Naive thymus-derived CD8-positive, alpha-beta T cell (primary cell): ENCODE measurements around the gene CARMIL3. TPM values are rescaled to one million over a fixed set of nuclear protein-coding genes. Genes with fewer than 3 reads are reported as not detected.

Source experiments
- ATAC-seq, 2 donors: fragments of 150-1000 bp; cut with Tn5 transposase in 1 of 2; sonication (Bioruptor Pico), chemical (Tn5 transposase) in 1 of 2; 1 replicate in 1 of 2; 2 replicates in 1 of 2; pipeline ENCODE4 v1.10.0; 2021; ENCODE audit warnings: mild to moderate bottlenecking in 2 of 2, moderate library complexity in 2 of 2
- POLR2A ChIA-PET: fragments of 350-600 bp; sonication (Branson Sonifier 250); formaldehyde crosslinking; loops from one replicate; lab custom pipeline; 2021; ENCODE audit warnings: antibody characterized with exemption; lab: Charles Lee
- DNase-seq, 10 donors: peaks; one replicate each; pipeline versions ENCODE4 v3.0.0 to v3.0.0-alpha.2; 2020 to 2022
- H3K27ac Mint-ChIP-seq, 10 donors: one replicate each; pipeline ENCODE4 v1.8.0; 2020 to 2022; ENCODE audit warnings: mild to moderate bottlenecking in 10 of 10, mixed read lengths in 10 of 10, moderate library complexity in 4 of 10, inconsistent platforms in 1 of 10
- H3K27me3 Mint-ChIP-seq, 5 donors: one replicate each; pipeline ENCODE4 v1.8.0; 2021 to 2022; ENCODE audit warnings: mixed read lengths in 5 of 5
- H3K36me3 Mint-ChIP-seq, 3 donors: one replicate each; pipeline ENCODE4 v1.8.0; 2020 to 2022; ENCODE audit warnings: mixed read lengths in 3 of 3, mild to moderate bottlenecking in 2 of 3, inconsistent platforms in 1 of 3
- H3K4me1 Mint-ChIP-seq, 4 donors: one replicate each; pipeline ENCODE4 v1.8.0; 2021 to 2022; ENCODE audit warnings: mixed read lengths in 4 of 4
- H3K4me3 Mint-ChIP-seq, 10 donors: one replicate each; pipeline ENCODE4 v1.8.0; 2020 to 2022; ENCODE audit warnings: mild to moderate bottlenecking in 10 of 10, mixed read lengths in 10 of 10, moderate library complexity in 6 of 10, inconsistent platforms in 1 of 10
- H3K9me3 Mint-ChIP-seq, 9 donors: one replicate each; pipeline ENCODE4 v1.8.0; 2020 to 2022; ENCODE audit warnings: mixed read lengths in 9 of 9, mild to moderate bottlenecking in 3 of 9, inconsistent platforms in 1 of 9, moderate library complexity in 1 of 9
- polyA plus RNA-seq, 3 donors: library from polyadenylated mRNA; unstranded; fragments of 300-500 nt; fragmentation: Illumina TruSeq; gene quantifications; one replicate each; pipeline ENCODE4 v1.2.3, GENCODE V29; 2021
- total RNA-seq, 8 experiments: library from RNA in 2 of 8; stranded (reverse) in 2 of 8; gene quantifications; one replicate each; pipeline ENCODE4 v1.2.3 and lab custom pipeline; 2021 to 2026

CARMIL3 gene
- total and polyA plus RNA-seq, 5 experiments from 2014 or later, result 0.03 to 0.16 TPM; not detected in 3

DNA sequence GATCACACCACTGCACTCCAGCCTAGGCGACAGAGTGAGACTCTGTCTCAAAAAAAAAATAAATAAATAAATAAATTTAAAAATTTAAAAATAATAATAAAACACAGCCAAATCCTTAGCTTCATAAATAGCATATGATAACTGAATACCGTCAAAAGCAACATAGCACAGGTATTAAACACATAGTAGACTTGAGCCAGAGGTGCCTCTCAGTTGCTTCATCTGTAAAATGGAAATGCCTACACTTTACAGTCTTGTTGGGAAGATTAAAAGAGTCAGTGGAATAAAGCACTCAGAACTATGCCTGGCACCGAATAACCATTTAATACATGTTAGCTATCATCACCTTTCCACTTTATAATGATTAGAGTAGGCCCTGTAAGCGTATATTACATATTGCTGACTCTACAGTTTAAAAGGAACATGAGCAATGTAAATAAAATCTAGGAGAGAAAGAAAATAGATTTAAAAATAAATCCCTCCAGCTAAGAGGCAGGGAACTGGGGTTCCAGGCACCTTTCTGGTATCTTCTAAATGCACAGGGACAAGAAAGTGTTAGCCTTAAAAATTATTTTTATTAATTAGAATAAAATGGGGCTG lies 55.0 kb downstream of the CARMIL3 start:
- H3K9me3 Mint-ChIP-seq, result no peaks in the 10 kb centered on the region
- peak overlapping the region in 1 of 10 donors; percentile 2 for H3K27ac Mint-ChIP-seq
- no peaks in the 10 kb centered on the region for H3K27me3 Mint-ChIP-seq
- no peak for ATAC-seq
- H3K36me3 Mint-ChIP-seq, result peaks cover 4 to 23% (median 6%) of the 10 kb centered on the region in 3 donors
- no peak overlapping the region for H3K4me3 Mint-ChIP-seq
- DNase-seq, result no peak
- POLR2A ChIA-PET, result interaction anchor here (0.5 to 1.5 kb wide), 7 partner anchors 12 to 564 kb away, joined by 3 to 8 read pairs (median 4); partner anchors contain the start of genes IRF9 and PCK2
- peaks cover 7 to 20% (median 11%) of the 10 kb centered on the region in 4 donors for H3K4me1 Mint-ChIP-seq

DNA sequence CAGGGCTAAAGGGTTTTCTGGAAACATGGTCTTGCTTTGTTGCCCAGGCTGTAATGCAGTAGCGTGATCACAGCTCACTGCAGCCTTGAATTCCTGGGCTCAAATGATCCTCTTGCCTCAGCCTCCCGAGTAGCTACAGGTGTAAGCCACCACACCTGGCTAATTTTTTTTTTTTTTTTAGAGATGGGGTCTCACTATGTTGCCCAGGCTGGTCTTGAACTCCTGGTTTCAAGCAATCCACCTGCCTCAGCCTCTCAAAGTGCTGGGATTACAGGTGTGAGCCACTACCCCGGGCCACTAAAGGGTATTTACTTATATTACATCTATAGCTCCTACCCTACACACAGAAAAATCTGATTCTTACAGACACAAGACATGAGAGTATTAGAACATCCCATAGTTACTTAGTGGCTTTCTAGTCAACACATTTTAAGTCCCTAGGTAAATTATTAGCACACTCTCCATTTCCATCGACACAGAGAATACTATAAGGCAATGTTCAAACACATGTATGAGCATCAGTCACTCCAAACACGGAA lies 56.6 kb downstream of the CARMIL3 start:
- Mint-ChIP-seq H3K27me3 (no peaks in the 10 kb centered on the region), H3K4me3 (peak overlapping the region in 8 of 10 donors; percentile 2 to 57 (median 32))
- ATAC-seq, result peak; percentile 31 to 32

DNA sequence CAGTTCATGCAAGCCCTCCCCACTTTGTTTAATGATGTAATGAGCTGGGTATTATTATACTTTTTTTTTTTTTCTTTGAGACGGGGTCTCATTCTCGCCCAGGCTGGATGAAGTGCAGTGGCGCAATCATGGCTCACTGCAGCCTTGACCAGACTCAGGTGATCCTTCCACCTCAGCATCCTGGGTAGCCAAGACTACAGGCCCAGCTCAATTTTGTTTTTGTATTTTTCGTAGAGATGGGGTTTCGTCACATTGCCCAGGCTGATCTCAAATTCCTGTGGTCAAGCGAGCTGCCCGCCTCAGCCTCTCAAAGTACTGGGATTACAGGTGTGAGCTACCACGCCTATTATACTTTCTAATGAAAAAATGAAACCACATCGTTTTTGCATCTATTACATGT lies 58.3 kb downstream of the CARMIL3 start:
- H3K4me3 Mint-ChIP-seq, result no peak overlapping the region
- DNase-seq, result no peak
- H3K9me3 Mint-ChIP-seq, result peaks cover 0 to 2% (median 0%) of the 10 kb centered on the region in 9 donors
- H3K27ac Mint-ChIP-seq, result peak overlapping the region in 4 of 10 donors; percentile 40 to 98 (median 82)
- peaks cover 0 to 2% (median 0%) of the 10 kb centered on the region in 3 donors for H3K36me3 Mint-ChIP-seq
- POLR2A ChIA-PET, result interaction anchor here (0.6 to 3.4 kb wide), 14 partner anchors 17 to 223 kb away, joined by 3 to 24 read pairs (median 3); partner anchors contain the start of genes IRF9, PCK2, PSME1 and PSME2
- peaks cover 0 to 4% (median 0%) of the 10 kb centered on the region in 5 donors for H3K27me3 Mint-ChIP-seq
- ATAC-seq, result no peak
- H3K4me1 Mint-ChIP-seq, result peaks cover 5 to 27% (median 12%) of the 10 kb centered on the region in 4 donors

More for the DNA sequence above, 56.6 kb downstream of the CARMIL3 start:
- POLR2A ChIA-PET, result interaction anchor here (0.6 to 3.4 kb wide), 15 partner anchors 8 to 136 kb away, joined by 3 to 24 read pairs (median 4); partner anchors contain the start of genes CARMIL3, CHMP4A, EMC9 and IRF9
- no peak for DNase-seq
- Mint-ChIP-seq H3K9me3 (no peaks in the 10 kb centered on the region), H3K36me3 (peaks cover 3 to 14% (median 4%) of the 10 kb centered on the region in 3 donors), H3K4me1 (peaks cover 5 to 24% (median 11%) of the 10 kb centered on the region in 4 donors), H3K27ac (peak overlapping the region; percentile 83 to 98 (median 94))

DNA sequence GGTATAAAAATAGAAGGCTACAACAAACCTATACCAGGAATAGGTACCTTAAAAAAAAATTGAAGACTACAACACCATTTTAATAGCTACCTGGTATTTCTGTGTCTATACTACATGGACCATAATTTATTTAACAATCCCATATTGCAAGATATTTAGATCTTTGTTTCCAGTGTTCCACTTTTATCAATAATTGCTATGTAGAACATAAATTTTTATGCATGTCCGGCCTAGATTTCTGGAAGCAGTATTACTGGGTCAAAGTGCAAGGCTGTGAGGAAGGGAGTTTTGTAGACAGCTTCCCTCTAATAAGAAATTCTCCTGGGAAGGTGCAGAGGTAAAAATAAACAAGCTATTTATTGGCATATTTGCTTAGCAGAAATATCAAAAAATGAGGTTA lies 58.7 kb downstream of the CARMIL3 start:
- Mint-ChIP-seq H3K36me3 (peaks cover 0 to 2% (median 0%) of the 10 kb centered on the region in 3 donors), H3K4me1 (peaks cover 10 to 32% (median 16%) of the 10 kb centered on the region in 4 donors), H3K27me3 (peaks cover 0 to 4% (median 0%) of the 10 kb centered on the region in 5 donors), H3K9me3 (peaks cover 0 to 2% (median 0%) of the 10 kb centered on the region in 9 donors), H3K27ac (peak overlapping the region in 4 of 10 donors; percentile 19 to 83 (median 46)), H3K4me3 (peak overlapping the region in 1 of 10 donors; percentile 28)
- ATAC-seq (no peak), DNase-seq (no peak)
- POLR2A ChIA-PET, result interaction anchor here (0.6 to 3.4 kb wide), 10 partner anchors 17 to 103 kb away, joined by 3 to 24 read pairs (median 4); partner anchors contain the start of genes IRF9, PCK2, PSME1 and PSME2

DNA sequence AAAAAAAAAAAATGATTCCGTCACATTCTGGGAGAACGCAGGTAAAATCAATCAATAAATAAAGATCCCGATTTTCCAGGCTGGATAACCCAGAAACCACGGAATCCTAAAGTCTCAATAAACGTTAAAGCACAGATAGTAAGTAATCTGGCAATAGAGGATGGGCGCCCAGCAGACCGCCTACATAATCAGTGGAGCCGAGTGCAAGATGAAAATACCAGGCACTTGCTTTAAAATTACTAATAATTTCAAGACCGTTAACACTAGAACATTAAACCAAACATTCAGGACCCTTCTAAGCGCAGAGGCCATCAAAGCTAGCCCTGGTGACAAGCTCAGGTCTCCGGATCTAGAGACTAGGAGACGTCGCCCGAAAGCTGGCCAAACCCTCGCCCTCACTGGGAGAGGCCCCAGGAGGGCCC lies 61.6 kb downstream of the CARMIL3 start:
- Mint-ChIP-seq H3K9me3 (peaks cover 0 to 2% (median 0%) of the 10 kb centered on the region in 9 donors), H3K27me3 (peaks cover 0 to 4% (median 0%) of the 10 kb centered on the region in 5 donors), H3K4me3 (peak overlapping the region; percentile 89 to 99 (median 98)), H3K27ac (peak overlapping the region; percentile 95 to 100 (median 99)), H3K4me1 (peaks cover 24 to 50% (median 40%) of the 10 kb centered on the region in 4 donors), H3K36me3 (peaks cover under 1 to 20% (median 4%) of the 10 kb centered on the region in 3 donors)
- DNase-seq, result no peak
- POLR2A ChIA-PET, result interaction anchor here (0.8 to 7.7 kb wide), 19 partner anchors 9 to 827 kb away, joined by 3 to 177 read pairs (median 9); partner anchors contain the start of genes EMC9, IRF9, MDP1 and PCK2
- ATAC-seq, result no peak

DNA sequence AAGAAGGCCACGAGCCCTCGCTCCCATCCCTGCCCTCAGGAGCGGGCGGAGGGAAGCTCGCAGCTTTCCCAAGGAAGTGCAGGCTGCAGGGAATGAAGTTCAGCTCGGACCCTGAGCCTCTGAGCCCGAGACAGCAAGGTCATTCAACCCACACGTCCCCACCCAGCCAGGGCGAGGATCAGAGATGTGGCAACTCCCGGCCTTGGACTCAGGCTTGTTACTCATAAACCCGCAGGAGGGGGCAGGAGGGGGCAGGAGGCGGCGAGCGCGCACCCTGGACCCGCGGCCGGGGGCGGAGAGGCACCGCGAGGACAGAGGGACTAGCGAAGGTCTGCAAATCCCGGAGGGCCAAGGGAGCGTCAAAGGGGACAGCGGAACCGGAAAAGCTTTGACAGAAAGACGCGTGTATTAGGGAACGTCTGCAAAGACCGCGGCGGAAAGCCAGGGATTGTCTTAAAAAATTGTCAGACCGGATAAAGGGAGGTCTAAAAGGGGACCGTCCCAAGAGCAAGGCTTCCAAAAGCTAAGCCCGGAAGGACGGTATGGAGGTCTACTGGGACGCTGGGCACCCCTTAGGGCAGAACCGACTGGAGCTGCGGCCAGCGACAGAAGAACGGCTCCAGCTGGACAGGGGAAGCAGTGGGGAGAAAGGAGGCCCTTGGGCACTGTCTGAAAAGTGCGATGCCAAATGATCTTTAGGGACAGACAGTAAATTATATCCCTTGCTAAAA lies 62.2 kb downstream of the CARMIL3 start:
- H3K4me3 Mint-ChIP-seq, result peak overlapping the region; percentile 89 to 99 (median 98)
- peaks cover 0 to 2% (median 0%) of the 10 kb centered on the region in 9 donors for H3K9me3 Mint-ChIP-seq
- peaks cover 0 to 4% (median 0%) of the 10 kb centered on the region in 5 donors for H3K27me3 Mint-ChIP-seq
- peak overlapping the region; percentile 95 to 100 (median 99) for H3K27ac Mint-ChIP-seq
- H3K36me3 Mint-ChIP-seq, result peaks cover 5 to 26% (median 9%) of the 10 kb centered on the region in 3 donors
- peak; percentile 24 to 29 for ATAC-seq
- DNase-seq, result peak in 9 of 10 donors; percentile 50 to 96 (median 80)
- H3K4me1 Mint-ChIP-seq, result peaks cover 22 to 44% (median 39%) of the 10 kb centered on the region in 4 donors
- POLR2A ChIA-PET, result interaction anchor here (0.8 to 7.7 kb wide), 33 partner anchors 9 to 1019 kb away, joined by 3 to 177 read pairs (median 8); partner anchors contain the start of genes ACIN1, CARMIL3, CBLN3 and CHMP4A

DNA sequence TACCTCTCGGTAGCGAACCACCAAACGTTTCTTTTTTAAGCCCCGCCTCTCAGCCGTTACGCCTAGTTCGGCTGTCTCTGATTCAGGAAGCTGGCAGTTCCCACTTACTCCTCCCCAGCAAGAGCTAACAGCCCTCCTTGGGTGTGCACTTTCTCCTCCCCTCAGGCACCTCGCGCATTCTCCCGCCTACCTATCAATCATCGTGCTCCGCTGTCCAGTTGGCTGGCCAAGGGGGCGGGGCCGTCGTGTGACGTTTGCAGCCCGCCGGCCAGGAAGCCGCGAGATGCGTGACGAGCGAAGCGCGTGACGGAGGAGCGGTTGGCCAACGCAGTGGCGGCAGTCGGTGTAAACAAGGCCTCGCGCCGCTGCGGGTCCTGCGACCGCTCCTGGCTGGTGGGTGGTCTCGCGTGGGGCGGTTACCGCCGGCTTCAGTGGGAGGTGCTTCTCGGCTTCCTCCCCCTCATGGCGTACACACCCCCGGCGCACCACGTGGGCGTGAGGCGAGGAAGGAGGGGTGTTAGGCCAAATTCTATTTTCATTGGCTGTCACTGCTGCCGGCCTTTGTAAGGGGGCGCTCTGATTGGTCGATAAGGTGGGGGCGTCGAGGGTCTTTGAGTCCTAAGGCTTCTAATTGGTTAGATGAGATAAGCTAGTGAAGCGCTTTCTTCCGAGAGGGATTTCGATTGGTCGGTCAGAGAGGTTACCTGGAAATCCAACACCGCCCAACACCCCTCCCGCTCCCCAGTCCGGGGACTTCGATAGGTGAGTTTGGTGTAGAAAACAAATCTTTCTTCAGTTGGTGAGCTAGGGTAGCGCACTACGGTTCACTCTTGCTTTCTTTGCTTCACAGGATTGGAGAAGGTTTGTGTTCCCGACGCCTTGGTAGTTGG lies 63.0 kb downstream of the CARMIL3 start, which contains the start of the genes DCAF11 and NRL:
Gene DCAF11, plus strand, starts transcription at position 246 of the 890 bp plus-strand sequence. CDS start 818 bp downstream, outside the sequence.
Gene NRL, minus strand, starts transcription at position 418 of the 890 bp plus-strand sequence. CDS start 32,101 bp downstream, outside the sequence.
- DNase-seq, result peak; percentile 96 to 100 (median 99)
- peaks cover 5 to 34% (median 16%) of the 10 kb centered on the region in 3 donors for H3K36me3 Mint-ChIP-seq
- H3K4me1 Mint-ChIP-seq, result peaks cover 22 to 39% (median 37%) of the 10 kb centered on the region in 4 donors
- peaks cover 0 to 2% (median 0%) of the 10 kb centered on the region in 9 donors for H3K9me3 Mint-ChIP-seq
- POLR2A ChIA-PET, result interaction anchor here (0.6 to 7.7 kb wide), 36 partner anchors 10 to 1020 kb away, joined by 3 to 177 read pairs (median 6); partner anchors contain the start of genes ACIN1, CARMIL3, CBLN3 and CHMP4A
- ATAC-seq, result peak; percentile 84
- H3K27ac Mint-ChIP-seq, result peak within 1 kb of the TSS; percentile 95 to 100 (median 99)
- peak within 1 kb of the TSS; percentile 89 to 99 (median 98) for H3K4me3 Mint-ChIP-seq
- peaks cover 0 to 4% (median 0%) of the 10 kb centered on the region in 5 donors for H3K27me3 Mint-ChIP-seq

DNA sequence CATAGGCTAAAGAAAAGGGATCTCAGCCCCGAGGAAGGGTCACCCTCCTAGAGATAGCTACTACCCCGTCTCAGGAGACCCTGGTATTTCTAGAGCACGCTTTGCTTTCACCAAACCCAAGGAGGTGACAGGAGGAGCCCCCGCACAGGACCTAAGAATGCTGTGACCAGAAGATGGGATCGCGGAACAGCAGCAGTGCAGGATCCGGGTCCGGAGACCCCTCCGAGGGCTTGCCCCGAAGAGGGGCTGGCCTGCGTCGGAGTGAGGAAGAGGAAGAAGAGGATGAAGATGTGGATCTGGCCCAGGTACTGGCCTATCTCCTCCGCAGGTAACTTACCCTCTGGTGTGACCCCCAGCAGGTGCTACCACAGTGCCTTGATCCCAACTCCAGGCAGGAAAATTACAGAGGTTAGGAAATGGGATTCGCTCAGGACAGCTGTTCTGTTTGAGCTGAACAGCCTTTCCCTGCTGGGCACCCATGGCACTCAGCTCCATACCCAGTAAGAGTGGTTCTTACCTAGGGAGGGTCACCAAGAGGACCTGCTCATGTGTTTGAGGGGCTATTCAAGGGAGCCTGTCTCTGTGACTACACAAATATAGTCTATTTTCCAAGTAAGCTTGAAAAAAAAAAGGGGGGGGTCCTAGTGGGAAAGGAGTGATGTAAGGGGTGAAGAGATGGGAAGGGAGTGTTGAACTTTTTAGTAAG lies 63.8 kb downstream of the CARMIL3 start:
- Mint-ChIP-seq H3K9me3 (peaks cover 0 to 2% (median 0%) of the 10 kb centered on the region in 9 donors), H3K4me3 (peak overlapping the region; percentile 89 to 99 (median 98)), H3K27me3 (peaks cover 0 to 4% (median 0%) of the 10 kb centered on the region in 5 donors), H3K4me1 (peaks cover 22 to 39% (median 38%) of the 10 kb centered on the region in 4 donors), H3K36me3 (peaks cover 5 to 40% (median 17%) of the 10 kb centered on the region in 3 donors), H3K27ac (peak overlapping the region; percentile 95 to 100 (median 99))
- POLR2A ChIA-PET, result interaction anchor here (0.5 to 7.7 kb wide), 23 partner anchors 10 to 1021 kb away, joined by 3 to 177 read pairs (median 8); partner anchors contain the start of genes ACIN1, CARMIL3, CHMP4A and DHRS1
- ATAC-seq, result no peak
- DNase-seq, result no peak

DNA sequence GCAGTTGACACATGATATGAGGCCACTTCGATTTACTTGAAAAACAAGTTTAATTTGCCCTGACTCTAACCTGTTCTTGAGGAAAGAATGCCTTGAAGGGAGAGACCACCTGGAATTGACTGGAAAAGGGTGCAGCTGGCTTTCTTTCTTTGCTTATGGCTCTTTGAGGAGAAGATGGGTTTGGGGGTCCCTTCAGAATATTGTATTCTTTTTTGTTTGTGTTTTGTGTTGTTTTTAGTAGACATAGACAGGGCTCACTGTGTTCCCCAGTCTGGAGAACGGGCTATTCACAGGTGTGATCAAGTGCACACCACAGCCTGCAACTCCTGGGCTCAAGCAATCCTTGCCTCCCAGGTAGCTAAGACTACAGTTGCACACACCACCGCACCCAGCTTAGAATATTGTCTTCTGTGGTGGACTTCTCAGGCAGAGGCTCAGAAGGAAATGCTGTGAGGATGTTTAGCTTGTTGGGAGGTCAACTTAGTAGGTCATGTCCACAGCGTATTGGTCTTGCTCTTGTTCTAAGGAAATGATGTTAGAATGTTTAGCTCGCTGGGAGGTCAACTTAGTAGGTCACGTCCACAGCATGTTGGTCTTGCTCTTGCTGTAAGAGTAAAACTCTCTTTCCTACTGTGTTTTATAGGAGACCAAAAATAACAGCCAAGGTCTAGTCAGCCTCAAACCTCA lies 64.5 kb downstream of the CARMIL3 start:
- H3K36me3 Mint-ChIP-seq, result peaks cover 5 to 47% (median 21%) of the 10 kb centered on the region in 3 donors
- peak overlapping the region; percentile 21 to 100 (median 98) for H3K27ac Mint-ChIP-seq
- H3K4me3 Mint-ChIP-seq, result peak overlapping the region; percentile 89 to 99 (median 98)
- H3K4me1 Mint-ChIP-seq, result peaks cover 22 to 39% (median 36%) of the 10 kb centered on the region in 4 donors
- DNase-seq, result no peak
- no peak for ATAC-seq
- peaks cover 0 to 2% (median 0%) of the 10 kb centered on the region in 9 donors for H3K9me3 Mint-ChIP-seq
- H3K27me3 Mint-ChIP-seq, result peaks cover 0 to 4% (median 0%) of the 10 kb centered on the region in 5 donors
- POLR2A ChIA-PET, result interaction anchor here (1.2 to 7.7 kb wide), 9 partner anchors 10 to 155 kb away, joined by 4 to 177 read pairs (median 23); partner anchors contain the start of genes EMC9, IRF9, PSME1 and PSME2
